Astrocyte of the spinal cord (primary cell): ENCODE data around the gene COL4A5.
A peak's percentile ranks its signal among the peaks of the same experiment; 100 is the strongest.

Source experiments
- DNase-seq: peaks from one replicate; pipeline ENCODE4 v3.0.0; 2011; ENCODE audit warnings: low read depth, low spot score
- H3K4me3 ChIP-seq: 2 replicates; pipeline ENCODE4 v1.5.1; 2011; ENCODE audit warnings: low read depth, mild to moderate bottlenecking, low read length, moderate library complexity
- CTCF ChIP-seq: IDR thresholded peaks from 2 replicates; pipeline ENCODE4 v1.5.1; 2012; ENCODE audit warnings: low read depth, mild to moderate bottlenecking, low read length, inconsistent platforms
- in situ Hi-C: cut with HindIII; loops from 2 replicates; pipeline ENCODE4 v1.10.0; 2017; ENCODE audit warnings: low sequenced_read_pairs

Gene COL4A5

GRCh38 chrX:108735091-108735678 lies 295.5 kb downstream of the COL4A5 start:
- no peak for DNase-seq
- peak; percentile 3 for TF ChIP-seq CTCF
- no peak overlapping the region for H3K4me3 ChIP-seq
- in situ Hi-C loops, result no loop called here

GRCh38 chrX:108735679-108736508 lies 296.3 kb downstream of the COL4A5 start:
- in situ Hi-C loops, result no loop called here
- H3K4me3 ChIP-seq, result peak overlapping the region; percentile 38
- DNase-seq, result peak; percentile 4
- no peak for TF ChIP-seq CTCF

GRCh38 chrX:108736509-108737479 lies 297.2 kb downstream of the COL4A5 start, which contains the start of gene IRS4:
TSS of gene IRS4 (minus strand) at chrX:108736563.
- peak within 1 kb of the TSS; percentile 38 for H3K4me3 ChIP-seq
- in situ Hi-C loops, result no loop called here
- DNase-seq, result no peak
- no peak for TF ChIP-seq CTCF

GRCh38 chrX:108737754-108738153 lies 298.1 kb downstream of the COL4A5 start:
- TF ChIP-seq CTCF, result no peak
- in situ Hi-C loops, result no loop called here
- no peak for DNase-seq
- no peak overlapping the region for H3K4me3 ChIP-seq

- in situ Hi-C loops, result no loop called here
These were observed 300.7 kb downstream of the COL4A5 start for GRCh38 chrX:108740299-108740774.

More at GRCh38 chrX:108740299-108740774, 300.7 kb downstream of the COL4A5 start:
- DNase-seq, result no peak
- no peak overlapping the region for H3K4me3 ChIP-seq
- no peak for TF ChIP-seq CTCF
